Activated CD4-positive, alpha-beta T cell treated with anti-CD3 and anti-CD28 coated beads for 1 hour (primary cell): ENCODE results near the gene NDOR1.

Experiments used
- DNase-seq: peaks from one replicate; pipeline ENCODE4 v3.0.0-alpha.2; 2020

The NDOR1 gene

DNA sequence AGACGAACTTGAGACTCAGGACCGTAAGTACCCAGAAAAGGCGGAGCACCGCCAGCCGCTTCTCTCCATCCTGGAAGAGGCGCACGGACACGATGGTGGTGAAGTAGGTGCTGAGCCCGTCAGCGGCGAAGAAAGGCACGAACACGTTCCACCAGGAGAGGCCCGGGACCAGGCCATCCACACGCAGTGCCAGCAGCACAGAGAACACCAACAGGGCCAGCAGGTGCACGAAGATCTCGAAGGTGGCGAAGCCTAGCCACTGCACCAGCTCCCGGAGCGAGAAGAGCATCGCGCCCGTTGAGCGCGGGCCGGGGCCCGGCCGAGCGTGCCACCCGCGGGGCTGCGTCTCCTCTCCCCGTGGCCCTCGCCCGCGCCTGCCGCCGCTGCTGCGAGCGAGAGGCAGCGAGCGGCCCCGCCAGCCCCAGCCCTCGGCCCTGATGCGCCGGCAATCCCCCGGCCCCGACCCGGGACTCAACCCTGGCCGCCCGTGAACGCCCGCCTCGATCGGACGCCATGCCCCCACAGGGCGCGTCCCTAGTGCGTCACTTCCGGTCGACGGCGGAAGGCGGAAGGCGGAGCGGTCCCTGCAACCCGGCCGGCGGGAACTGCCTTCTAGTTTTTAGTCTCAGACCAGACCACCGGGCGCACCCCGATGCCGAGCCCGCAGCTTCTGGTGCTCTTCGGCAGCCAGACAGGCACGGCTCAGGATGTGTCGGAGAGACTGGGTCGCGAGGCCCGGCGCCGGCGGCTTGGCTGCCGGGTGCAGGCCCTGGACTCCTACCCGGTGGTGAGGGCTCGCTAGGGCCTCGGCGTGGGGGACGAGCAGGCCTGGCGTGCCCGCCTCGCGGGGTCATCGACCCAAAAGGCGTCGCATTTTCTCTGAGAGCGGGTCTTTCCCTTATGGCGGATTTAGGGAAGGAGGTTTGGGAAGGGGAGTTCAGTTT, at the start of gene NDOR1, which contains the start of gene TMEM203:
Gene NDOR1, plus strand, starts transcription at position 575 of the 944 bp plus-strand sequence. Its CDS starts 78 bp downstream, at position 653.
Gene TMEM203, minus strand, starts transcription at position 523 of the 944 bp plus-strand sequence. Its CDS starts 234 bp downstream, at position 289.
- peak; percentile 89 for DNase-seq

DNA sequence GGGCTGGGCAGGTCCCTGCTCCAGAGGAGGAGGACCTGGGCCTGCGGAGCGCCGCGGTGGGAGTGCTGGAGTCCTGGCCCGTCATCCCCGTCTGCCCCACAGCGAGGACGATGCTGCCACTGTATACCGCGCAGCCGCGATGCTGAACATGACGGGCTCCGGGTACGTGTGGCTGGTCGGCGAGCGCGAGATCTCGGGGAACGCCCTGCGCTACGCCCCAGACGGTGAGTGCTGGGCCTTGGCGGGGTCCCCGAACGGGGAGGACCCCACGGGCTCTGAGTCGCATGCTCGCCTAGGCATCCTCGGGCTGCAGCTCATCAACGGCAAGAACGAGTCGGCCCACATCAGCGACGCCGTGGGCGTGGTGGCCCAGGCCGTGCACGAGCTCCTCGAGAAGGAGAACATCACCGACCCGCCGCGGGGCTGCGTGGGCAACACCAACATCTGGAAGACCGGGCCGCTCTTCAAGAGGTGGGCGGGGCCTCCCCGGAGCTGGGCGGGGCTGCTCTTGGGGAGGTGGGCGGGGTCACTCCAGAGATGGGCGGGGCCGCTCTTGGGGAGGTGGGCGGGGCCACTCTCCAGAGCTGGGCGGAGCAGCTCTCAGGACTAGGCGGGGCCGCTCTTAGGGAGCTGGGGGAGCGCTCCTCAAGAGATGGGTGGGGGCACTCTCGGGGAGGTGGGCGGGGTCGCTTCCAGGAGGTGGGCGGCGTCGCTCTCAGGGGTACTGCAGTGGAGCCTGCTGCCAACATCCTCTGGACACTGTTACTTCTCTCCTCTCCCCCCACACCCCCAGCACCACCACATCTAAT, 48.7 kb upstream of the NDOR1 start:
- peak; percentile 43 for DNase-seq

DNA sequence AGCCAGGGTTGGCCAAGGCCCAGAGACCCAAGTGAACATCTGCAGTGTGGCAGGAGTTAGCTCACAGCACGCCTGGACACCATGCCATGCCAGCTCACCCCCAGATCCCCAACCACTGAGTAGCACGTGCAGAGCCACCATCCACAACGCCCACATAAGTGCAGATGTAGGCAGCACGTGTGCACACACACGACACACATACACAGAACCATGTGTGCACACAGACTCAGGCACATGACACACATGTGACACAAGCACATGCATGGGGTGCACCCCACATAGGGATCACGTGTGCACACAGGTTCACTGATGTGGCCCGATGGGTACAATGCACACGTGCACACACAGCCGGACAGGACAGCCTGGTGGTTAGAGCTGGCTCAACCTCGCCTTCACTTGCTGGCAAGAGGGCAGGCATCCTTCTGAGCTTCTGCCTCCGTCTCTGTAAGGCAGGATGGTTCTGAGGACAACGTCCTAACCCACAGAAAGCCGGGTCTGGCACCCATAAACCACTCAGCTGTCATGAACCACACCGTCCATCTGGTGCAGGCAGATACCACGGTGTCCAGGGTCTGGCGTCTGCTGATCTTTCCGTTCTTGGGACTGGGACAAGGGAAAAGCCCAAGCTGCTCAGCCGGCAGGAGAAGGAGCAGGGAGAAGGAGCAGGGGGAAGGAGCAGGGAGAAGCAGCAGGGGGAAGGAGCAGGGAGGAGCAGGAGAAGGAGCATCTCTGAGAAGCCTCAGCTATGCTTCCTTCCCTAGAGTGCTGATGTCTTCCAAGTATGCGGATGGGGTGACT, 47.7 kb upstream of the NDOR1 start:
- no peak for DNase-seq

DNA sequence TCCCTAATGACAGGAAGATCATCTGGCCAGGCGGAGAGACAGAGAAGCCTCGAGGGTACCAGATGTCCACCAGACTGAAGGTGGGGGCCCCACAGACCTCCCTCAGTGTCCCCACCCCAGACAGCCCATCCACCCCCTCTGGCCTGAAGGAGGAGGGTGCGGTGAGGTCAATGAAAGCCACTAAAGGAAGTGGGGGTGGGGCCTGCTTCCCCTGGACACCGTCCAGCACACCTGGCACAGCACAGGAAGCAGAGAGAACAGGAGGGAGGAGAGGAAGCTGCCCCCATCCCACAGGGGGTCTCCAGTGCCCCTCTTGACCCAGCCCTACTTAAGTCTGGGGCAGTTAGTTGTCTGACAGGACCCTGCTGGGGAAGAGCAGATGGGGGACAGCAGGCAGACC, 46.9 kb upstream of the NDOR1 start:
- no peak for DNase-seq

DNA sequence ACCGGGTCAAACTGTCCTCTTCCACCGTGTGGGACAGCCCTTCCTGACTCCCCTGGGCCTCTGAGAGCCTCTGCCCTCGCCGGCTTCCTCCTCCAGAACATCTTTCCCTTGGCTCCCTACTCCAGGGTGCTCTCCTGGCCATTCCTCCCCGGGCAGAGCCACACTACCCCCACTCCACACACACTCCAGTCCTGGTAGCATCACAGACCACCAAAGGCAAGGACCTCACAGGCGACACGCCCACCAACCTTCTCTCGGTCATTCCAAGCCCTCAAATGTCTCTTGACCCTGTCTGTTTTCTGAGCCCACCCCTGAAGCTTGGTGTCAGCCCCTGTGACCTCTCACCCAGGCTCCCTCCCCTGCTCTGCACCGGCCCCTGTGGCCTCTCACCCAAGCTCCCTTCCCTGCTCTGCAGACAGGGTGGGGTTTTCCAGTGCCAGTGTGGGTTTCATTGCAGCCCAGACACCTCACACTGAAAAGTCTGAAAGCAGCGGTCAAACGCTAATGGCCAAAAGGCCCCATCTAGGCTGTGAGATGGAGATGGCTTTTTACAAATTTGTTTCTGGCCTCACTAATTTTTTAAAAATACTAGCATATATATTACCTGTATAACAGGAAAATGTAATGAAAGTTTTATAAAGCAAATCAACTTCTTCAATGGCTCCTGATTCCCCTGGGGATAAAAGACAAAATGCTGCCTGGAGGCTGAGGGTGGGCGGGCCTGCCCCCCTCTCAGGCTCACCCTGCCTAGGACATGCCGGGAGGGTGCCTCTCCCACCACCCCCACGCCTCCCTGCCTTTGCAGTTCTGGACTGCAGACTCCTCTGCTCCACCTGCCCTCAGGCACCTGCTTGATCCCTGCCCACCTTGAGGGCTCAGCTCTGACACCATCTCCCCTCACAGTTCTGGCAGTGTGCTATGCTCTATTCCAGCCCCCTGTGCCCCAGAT, 46.1 kb upstream of the NDOR1 start:
- no peak for DNase-seq

DNA sequence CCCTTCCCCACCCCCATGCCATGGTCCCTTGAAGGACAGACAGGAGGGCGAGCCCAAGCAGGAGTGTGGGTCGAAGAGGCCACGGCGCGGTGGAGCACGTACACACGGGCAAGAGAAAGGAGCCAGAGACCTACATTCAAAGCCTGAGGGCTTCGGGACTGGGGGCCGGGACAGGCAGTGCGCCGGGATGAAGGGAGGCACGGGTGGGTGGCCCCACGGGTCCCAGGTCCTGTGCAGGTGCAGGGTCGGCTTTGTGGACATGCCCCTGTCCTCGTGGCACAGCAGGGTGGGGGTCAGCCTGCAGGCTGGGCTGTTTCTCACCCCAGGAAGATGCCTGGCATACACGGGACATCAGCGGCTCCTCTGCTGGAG, 45.5 kb upstream of the NDOR1 start:
- DNase-seq: no peak

DNA sequence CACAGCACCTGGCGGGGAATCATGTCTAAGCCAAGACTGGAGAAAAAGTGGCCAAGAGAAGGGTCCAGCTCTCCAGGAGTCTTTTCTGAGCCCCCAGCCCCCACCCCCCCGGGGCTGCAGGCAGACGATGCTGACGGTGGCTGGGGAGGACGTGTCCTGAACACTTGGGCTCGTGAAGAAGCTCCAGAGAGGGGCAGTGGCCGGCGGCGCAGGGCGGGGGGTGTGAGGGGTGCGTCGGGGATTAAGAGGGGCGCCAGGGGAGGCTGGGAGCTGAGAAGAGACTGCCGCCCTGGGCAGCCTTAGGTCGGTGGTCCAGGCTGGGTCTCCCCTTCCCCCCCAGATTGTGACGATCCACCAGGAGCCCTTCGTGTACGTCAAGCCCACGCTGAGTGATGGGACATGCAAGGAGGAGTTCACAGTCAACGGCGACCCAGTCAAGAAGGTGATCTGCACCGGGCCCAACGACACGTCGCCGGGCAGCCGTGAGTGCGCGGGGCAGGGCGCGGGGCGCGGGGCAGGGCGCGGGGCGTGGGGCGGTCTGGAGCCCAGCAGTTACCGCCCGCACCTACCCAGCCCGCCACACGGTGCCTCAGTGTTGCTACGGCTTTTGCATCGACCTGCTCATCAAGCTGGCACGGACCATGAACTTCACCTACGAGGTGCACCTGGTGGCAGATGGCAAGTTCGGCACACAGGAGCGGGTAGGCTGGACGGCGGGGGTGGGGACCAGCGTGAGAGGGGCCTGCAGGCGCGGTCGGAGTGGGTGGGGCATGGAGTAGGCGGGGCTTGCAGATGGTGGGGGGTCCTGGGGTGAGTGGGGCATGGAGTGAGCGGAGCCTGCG, 44.6 kb upstream of the NDOR1 start:
- DNase-seq: no peak

DNA sequence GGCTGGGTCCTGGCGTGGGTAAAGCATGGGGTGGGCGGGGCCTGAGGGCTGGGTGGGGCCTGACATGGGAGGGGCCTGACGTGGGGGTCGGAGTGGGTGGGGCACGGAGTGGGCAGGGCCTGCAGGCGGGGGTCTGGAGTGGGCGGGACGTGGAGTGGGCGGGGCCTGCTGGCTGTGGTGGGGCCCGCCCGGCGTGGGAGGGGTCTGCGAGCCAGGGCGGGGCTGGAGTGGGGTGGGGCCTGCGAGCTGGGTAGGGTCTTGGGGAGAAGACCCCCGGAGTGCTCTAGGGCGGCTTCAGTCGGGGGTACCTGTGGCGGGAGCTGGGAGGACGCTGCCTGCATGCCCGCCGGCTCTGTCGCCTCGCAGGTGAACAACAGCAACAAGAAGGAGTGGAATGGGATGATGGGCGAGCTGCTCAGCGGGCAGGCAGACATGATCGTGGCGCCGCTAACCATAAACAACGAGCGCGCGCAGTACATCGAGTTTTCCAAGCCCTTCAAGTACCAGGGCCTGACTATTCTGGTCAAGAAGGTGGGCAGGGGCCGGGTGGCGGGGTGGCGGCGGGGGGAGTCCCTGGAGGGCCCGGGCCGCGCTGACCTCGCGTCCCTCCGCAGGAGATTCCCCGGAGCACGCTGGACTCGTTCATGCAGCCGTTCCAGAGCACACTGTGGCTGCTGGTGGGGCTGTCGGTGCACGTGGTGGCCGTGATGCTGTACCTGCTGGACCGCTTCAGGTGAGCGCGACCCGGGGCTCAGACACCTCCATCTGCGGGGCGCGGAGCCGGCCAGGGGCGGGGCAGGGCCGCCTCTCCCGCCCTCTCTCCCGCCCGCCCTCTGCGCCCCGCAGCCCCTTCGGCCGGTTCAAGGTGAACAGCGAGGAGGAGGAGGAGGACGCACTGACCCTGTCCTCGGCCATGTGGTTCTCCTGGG, 43.7 kb upstream of the NDOR1 start:
- DNase-seq: no peak

DNA sequence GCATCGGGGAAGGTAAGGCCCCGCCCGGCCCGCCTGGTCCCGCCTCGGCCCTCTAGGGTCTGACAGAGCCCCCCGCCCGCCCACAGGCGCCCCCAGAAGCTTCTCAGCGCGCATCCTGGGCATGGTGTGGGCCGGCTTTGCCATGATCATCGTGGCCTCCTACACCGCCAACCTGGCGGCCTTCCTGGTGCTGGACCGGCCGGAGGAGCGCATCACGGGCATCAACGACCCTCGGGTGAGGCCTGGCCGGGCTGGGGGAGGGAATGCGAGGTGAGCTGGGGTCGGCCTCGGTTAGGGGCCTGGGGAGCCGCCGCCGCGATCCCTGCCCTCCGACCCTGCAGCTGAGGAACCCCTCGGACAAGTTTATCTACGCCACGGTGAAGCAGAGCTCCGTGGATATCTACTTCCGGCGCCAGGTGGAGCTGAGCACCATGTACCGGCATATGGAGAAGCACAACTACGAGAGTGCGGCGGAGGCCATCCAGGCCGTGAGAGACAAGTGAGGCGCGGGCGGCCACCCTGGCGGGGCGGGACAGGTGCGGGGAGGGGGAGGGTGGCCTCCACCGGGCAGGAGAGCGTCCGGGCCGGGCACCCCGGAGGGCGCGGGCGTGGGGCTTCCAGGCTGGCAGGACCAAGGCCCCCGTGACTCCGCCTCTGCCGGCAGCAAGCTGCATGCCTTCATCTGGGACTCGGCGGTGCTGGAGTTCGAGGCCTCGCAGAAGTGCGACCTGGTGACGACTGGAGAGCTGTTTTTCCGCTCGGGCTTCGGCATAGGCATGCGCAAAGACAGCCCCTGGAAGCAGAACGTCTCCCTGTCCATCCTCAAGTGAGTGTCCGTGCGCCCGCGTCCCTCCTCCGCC, 42.8 kb upstream of the NDOR1 start:
- DNase-seq: no peak

DNA sequence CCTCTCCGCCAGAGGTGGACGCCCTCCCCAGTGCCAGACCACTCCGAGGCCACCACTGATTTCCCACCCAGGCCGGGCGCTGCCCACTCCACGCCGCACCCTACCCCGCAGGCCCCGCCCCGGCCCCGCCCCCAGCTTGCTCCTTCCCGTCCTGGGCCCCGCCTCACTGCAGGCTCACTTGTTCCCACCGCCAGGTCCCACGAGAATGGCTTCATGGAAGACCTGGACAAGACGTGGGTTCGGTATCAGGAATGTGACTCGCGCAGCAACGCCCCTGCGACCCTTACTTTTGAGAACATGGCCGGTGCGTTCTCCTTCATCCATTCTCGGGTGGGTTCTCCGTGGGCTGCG, 42.2 kb upstream of the NDOR1 start:
- no peak for DNase-seq

DNA sequence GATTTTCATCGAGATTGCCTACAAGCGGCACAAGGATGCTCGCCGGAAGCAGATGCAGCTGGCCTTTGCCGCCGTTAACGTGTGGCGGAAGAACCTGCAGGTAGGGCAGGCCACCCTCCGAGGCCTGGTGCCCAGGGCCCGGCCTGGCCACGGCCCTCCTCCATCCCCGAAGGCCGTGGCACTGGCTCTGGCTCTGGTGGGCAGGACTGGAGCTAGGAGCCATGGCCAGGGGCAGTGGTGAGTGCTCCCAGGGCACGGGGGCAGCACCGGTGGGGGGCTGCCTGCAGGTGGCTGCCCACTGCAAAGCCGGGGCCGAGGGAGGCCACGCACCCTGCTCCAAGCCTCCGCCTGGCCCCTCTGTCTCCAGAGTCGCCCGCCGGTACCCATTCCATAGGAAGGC, 41.7 kb upstream of the NDOR1 start:
- no peak for DNase-seq

DNA sequence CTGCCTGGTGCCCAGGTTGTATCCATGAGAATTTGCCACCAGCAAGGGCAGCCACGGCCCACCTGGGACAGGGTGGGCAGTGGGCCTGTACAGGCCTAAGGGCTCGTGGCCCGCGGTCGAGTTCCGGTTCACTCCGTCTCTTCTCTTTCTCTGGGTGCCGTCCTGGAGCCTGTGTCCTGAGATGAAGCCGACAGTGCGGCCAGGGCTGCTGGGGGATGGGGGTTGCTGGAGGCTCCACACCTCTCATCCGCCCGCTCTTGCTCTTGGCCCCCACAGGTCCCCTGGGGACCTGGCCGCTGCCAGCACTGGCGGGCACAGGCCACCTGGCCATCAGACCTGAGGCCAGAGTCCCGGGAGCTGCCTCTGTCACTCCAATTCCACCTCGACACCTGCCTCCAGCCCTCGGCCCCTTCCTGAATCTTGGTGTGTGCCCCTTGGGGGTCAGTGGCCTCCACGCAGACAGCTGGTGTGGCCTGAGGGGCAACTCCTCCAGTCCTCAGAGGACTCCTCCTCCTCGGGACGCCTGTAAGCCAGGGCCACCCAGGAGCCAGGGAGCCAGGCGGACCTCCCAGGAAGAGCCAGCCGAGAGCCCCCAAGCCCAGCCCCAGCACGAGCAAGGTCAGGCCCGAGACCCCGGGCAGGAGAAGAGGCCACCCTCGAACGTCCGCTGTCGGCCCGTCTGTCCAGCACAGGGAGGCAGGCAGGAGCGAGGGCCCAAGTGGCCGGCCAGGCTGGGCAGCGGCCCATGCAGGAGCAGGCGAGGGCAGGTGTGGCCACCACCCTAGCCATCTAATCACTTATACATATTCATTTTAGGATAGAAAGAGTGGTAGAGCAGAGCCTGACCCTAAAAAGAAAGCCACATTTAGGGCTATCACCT, 40.9 kb upstream of the NDOR1 start:
- DNase-seq: no peak

DNA sequence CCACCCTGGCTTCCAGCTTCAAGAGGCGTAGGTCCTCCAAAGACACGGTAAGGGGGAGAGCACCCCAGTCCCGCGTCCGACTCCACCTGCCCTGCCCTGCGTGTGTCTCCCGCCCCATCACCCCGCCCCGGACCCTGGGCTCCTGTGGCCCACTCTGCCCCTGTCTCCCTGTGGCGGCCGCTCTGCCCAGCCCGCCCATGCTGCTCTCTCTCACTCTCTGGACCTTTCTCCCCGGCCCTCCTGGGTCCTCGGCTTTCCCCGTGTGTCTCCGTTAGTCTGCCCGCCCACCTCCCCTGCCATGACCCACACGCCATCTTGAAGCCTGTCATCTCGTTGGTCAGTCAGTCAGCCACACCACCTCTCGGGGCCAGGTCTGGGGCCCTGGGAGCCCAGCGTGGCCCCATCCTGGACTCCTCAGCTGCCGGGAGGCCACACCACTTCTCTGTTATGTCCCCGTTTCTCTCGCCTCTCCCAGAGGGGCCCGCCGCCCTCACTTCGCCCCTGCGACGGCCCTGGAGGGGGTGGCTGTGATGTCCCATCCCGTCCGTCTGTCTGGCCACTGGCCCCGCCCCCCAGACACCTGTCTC, 40.2 kb upstream of the NDOR1 start:
- no peak for DNase-seq

DNA sequence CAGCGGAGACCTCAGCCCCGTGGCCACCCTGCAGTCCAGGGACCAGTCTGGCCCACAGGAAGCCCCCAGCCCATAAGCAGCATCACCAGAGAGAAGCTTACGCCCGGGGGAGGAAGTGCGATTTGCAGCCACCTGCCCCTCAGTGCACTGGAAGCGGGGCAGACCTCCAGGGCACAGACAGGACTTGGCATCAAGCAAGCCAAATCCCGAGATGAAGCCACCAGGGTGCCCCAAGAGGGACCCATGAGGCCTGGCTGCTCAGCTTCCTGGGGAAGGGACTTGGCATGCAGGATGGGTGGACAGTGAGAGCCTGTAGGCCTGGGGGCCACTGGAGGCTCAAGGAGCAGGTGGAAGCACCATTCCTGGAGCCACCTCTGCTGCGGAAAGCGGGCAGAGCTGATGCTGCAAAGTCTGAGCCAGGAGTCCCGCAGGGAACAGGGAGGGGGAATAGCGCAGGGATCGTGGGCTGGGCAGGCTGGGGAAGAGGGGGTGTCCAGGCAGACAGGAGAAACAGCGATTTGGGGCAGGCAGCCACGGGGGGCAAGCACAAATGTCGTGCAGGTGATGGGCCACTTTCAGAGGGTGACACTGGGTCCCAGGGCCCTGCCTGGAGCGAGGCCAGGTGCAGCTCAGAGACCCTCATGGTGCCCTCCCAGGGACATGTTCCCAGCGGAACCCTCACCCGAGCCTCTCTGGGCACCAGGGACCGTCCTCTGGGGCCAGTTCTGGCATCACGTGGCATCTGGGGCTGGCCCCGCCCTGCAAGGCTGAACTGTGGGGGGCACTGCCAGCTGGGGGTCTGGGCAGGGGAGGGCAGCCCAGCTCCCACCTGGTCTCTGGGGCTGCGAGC, 38.9 kb upstream of the NDOR1 start:
- DNase-seq: no peak

DNA sequence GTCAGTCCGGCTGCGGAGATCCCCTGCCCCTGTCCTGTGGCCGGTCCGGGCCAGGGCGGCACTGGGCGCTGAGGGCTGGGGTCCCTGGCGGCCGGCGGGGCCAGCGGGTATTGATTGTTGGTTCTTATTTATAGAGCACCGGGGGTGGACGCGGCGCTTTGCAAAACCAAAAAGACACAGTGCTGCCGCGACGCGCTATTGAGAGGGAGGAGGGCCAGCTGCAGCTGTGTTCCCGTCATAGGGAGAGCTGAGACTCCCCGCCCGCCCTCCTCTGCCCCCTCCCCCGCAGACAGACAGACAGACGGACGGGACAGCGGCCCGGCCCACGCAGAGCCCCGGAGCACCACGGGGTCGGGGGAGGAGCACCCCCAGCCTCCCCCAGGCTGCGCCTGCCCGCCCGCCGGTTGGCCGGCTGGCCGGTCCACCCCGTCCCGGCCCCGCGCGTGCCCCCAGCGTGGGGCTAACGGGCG, 38.2 kb upstream of the NDOR1 start:
- DNase-seq: no peak
